Large intestine (tissue), 3 donors: ENCODE results near the gene PANK1. TPM values are rescaled to one million over a fixed set of nuclear protein-coding genes. Genes with fewer than 3 reads are reported as not detected.

Source experiments
- DNase-seq, 2 donors: peaks; one replicate each; pipeline versions ENCODE4 v3.0.0 to v3.0.0-alpha.2; 2013
- H3K27ac ChIP-seq: one replicate; pipeline ENCODE4 v1.5.1; 2013; ENCODE audit warnings: low read length
- H3K27me3 ChIP-seq: 2 replicates; pipeline ENCODE4 v1.6.1; 2013; ENCODE audit warnings: low read length; ENCODE audit not compliant: control insufficient read depth, insufficient read depth
- H3K36me3 ChIP-seq: 2 replicates; pipeline ENCODE4 v1.6.1; 2013; ENCODE audit warnings: low read length; ENCODE audit not compliant: control insufficient read depth, insufficient read depth
- H3K4me1 ChIP-seq: one replicate; pipeline ENCODE4 v1.6.1; 2013; ENCODE audit warnings: low read length; ENCODE audit not compliant: control insufficient read depth, insufficient read depth
- H3K4me3 ChIP-seq: one replicate; pipeline ENCODE4 v1.5.1; 2013; ENCODE audit warnings: low read length
- H3K9me3 ChIP-seq: one replicate; pipeline ENCODE4 v1.6.1; 2013; ENCODE audit warnings: mild to moderate bottlenecking, low read depth, low read length, moderate library complexity; ENCODE audit not compliant: control insufficient read depth
- WGBS: methylation state at CpG from one replicate; pipeline ENCODE4 v1.1.5; 2013; ENCODE audit warnings: low lambda C conversion rate; ENCODE audit not compliant: insufficient coverage; 5-methylcytosine and 5-hydroxymethylcytosine counted together
- polyA plus RNA-seq: library from polyadenylated mRNA; unstranded; fragments of 120-200 nt; gene quantifications from one replicate; pipeline ENCODE4 v1.2.1, GENCODE V29; 2013

PANK1 gene
- polyA plus RNA-seq, 1 donor, result 34.2 TPM

GRCh38 chr10:89563861-89564478 is 81.1 kb downstream of the PANK1 start:
- no peaks in the 10 kb centered on the region for H3K4me1 ChIP-seq
- WGBS, result 31% methylated on average over 2 of the region's 2 CpGs
- no peaks in the 10 kb centered on the region for H3K36me3 ChIP-seq
- peak in 1 of 2 donors; percentile 39 for DNase-seq
- no peaks in the 10 kb centered on the region for H3K9me3 ChIP-seq
- no peak overlapping the region for H3K27ac ChIP-seq
- H3K27me3 ChIP-seq, result no peaks in the 10 kb centered on the region
- no peak overlapping the region for H3K4me3 ChIP-seq

- Histone ChIP-seq H3K27ac (peak overlapping the region; percentile 32), H3K36me3 (no peaks in the 10 kb centered on the region), H3K9me3 (no peaks in the 10 kb centered on the region), H3K4me3 (no peak overlapping the region), H3K4me1 (no peaks in the 10 kb centered on the region), H3K27me3 (no peaks in the 10 kb centered on the region)
- WGBS, result no CpG with 5 or more reads among the region's 3 CpGs
- peak; percentile 39 to 71 for DNase-seq
Measured at GRCh38 chr10:89563311-89563710, 81.7 kb downstream of the PANK1 start.

- WGBS, result no CpG with 5 or more reads among the region's 1 CpG
- H3K27ac ChIP-seq, result no peak overlapping the region
Measured at GRCh38 chr10:89556600-89556999, 88.4 kb downstream of the PANK1 start.

GRCh38 chr10:89555688-89556445 is 89.2 kb downstream of the PANK1 start:
- Histone ChIP-seq H3K27me3 (no peaks in the 10 kb centered on the region), H3K4me3 (no peak overlapping the region), H3K9me3 (no peaks in the 10 kb centered on the region), H3K27ac (no peak overlapping the region), H3K4me1 (no peaks in the 10 kb centered on the region), H3K36me3 (no peaks in the 10 kb centered on the region)
- DNase-seq, result no peak
- whole genome bisulfite sequencing, result 56% methylated on average over 2 of the region's 7 CpGs

More at GRCh38 chr10:89556600-89556999, 88.4 kb downstream of the PANK1 start:
- H3K36me3 ChIP-seq, result no peaks in the 10 kb centered on the region
- H3K9me3 ChIP-seq, result no peaks in the 10 kb centered on the region
- no peaks in the 10 kb centered on the region for H3K27me3 ChIP-seq
- no peak overlapping the region for H3K4me3 ChIP-seq
- DNase-seq, result no peak
- no peaks in the 10 kb centered on the region for H3K4me1 ChIP-seq

GRCh38 chr10:89554433-89554832 is 90.6 kb downstream of the PANK1 start:
- no peaks in the 10 kb centered on the region for H3K9me3 ChIP-seq
- H3K27ac ChIP-seq, result no peak overlapping the region
- WGBS, result no CpG with 5 or more reads among the region's 1 CpG
- H3K27me3 ChIP-seq, result no peaks in the 10 kb centered on the region
- no peak for DNase-seq
- no peaks in the 10 kb centered on the region for H3K36me3 ChIP-seq
- H3K4me1 ChIP-seq, result no peaks in the 10 kb centered on the region
- no peak overlapping the region for H3K4me3 ChIP-seq

- WGBS, result 80% methylated on average over 1 of the region's 5 CpGs
- Histone ChIP-seq H3K4me1 (no peaks in the 10 kb centered on the region), H3K36me3 (no peaks in the 10 kb centered on the region), H3K27ac (no peak overlapping the region), H3K27me3 (no peaks in the 10 kb centered on the region), H3K4me3 (no peak overlapping the region), H3K9me3 (no peaks in the 10 kb centered on the region)
- DNase-seq, result peak in 1 of 2 donors; percentile 50
Measured at GRCh38 chr10:89553064-89553734, 91.8 kb downstream of the PANK1 start.

- Histone ChIP-seq H3K27ac (no peak overlapping the region), H3K4me3 (no peak overlapping the region), H3K36me3 (no peaks in the 10 kb centered on the region), H3K4me1 (no peaks in the 10 kb centered on the region), H3K27me3 (no peaks in the 10 kb centered on the region), H3K9me3 (no peaks in the 10 kb centered on the region)
- WGBS, result no CpG with 5 or more reads among the region's 4 CpGs
- no peak for DNase-seq
Measured at GRCh38 chr10:89552213-89552612, 92.8 kb downstream of the PANK1 start.

- Histone ChIP-seq H3K27ac (no peak overlapping the region), H3K4me1 (no peaks in the 10 kb centered on the region), H3K27me3 (no peaks in the 10 kb centered on the region), H3K4me3 (no peak overlapping the region), H3K36me3 (no peaks in the 10 kb centered on the region), H3K9me3 (no peaks in the 10 kb centered on the region)
- no CpG with 5 or more reads among the region's 5 CpGs for WGBS
- no peak for DNase-seq
Measured at GRCh38 chr10:89550509-89550908, 94.5 kb downstream of the PANK1 start.

GRCh38 chr10:89549510-89549909 is 95.5 kb downstream of the PANK1 start:
- WGBS, result no CpG with 5 or more reads among the region's 1 CpG
- H3K36me3 ChIP-seq, result no peaks in the 10 kb centered on the region

GRCh38 chr10:89548673-89549072 is 96.4 kb downstream of the PANK1 start:
- no peak overlapping the region for H3K27ac ChIP-seq
- no peak overlapping the region for H3K4me3 ChIP-seq

More at GRCh38 chr10:89549510-89549909, 95.5 kb downstream of the PANK1 start:
- H3K27me3 ChIP-seq, result no peaks in the 10 kb centered on the region
- DNase-seq, result no peak
- no peaks in the 10 kb centered on the region for H3K9me3 ChIP-seq
- H3K4me3 ChIP-seq, result no peak overlapping the region
- H3K27ac ChIP-seq, result no peak overlapping the region
- H3K4me1 ChIP-seq, result no peaks in the 10 kb centered on the region

More at GRCh38 chr10:89548673-89549072, 96.4 kb downstream of the PANK1 start:
- DNase-seq, result no peak
- H3K4me1 ChIP-seq, result no peaks in the 10 kb centered on the region
- H3K36me3 ChIP-seq, result no peaks in the 10 kb centered on the region
- no peaks in the 10 kb centered on the region for H3K27me3 ChIP-seq
- H3K9me3 ChIP-seq, result no peaks in the 10 kb centered on the region
- 71% methylated on average over 1 of the region's 6 CpGs for WGBS
